ENCODE measurements around the gene AVPR2. TPM values are rescaled to one million over a fixed set of nuclear protein-coding genes. Genes with fewer than 3 reads are reported as not detected.

AVPR2 gene
- total and polyA plus RNA-seq, 10 of the 15 experiments (the other 5 are each of a cell fraction or from before 2014, with no cell fraction given): 0.12 to 0.37 TPM; not detected in 8

GRCh38 chrX:153881281-153881680 lies 23.2 kb upstream of the AVPR2 start (continued):
- TF ChIP-seq ZBTB4 (CRISPR knock-in tag; IDR thresholded peaks at IDR 0.05): no peak

DNA sequence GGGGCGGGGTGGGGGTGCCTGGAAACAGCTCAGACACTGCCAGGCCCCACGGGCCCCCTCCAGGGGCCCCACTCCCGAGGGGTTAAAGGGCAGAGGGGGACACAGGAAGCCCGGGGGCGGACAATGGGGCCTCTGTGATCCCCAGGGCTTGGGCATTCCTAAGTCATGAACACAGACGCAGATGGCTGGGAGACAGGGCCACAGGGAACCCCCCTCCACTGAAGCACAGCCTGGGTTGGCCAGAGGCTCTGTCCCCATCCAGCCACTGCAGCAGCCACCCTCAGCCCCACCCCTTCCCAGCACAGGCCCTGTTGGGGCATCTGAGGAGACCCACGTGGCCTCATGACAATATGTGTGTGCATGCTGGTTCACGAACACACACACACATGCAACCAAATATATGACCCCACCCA lies 22.4 kb upstream of the AVPR2 start:
- Histone ChIP-seq H3K4me3 (no peak overlapping the region), H3K27me3 (replicated peaks in 1 of 2; ENCODE audit: control insufficient read depth in 2 of 2, insufficient read depth in 2 of 2, low read length in 1 of 2) (no peaks in the 10 kb centered on the region; a peak in 3 of 4 replicates), H3K4me1 (ENCODE audit: control insufficient read depth, insufficient read depth, low read length) (no peaks in the 10 kb centered on the region; the same call in 1 of the 2 replicates), H3K9ac (ENCODE audit: control insufficient read depth, insufficient read depth, low read length) (no peak overlapping the region), H4K20me1 (ENCODE audit: control insufficient read depth, insufficient read depth) (no peaks in the 10 kb centered on the region), H3K27ac (ENCODE audit: control insufficient read depth, insufficient read depth) (no peak overlapping the region), H3K4me2 (ENCODE audit: control insufficient read depth, insufficient read depth) (no peak overlapping the region), H3K36me3 (ENCODE audit: control insufficient read depth in 2 of 2, insufficient read depth in 2 of 2, low read length in 1 of 2) (no peaks in the 10 kb centered on the region), H3K9me3 (replicated peaks; ENCODE audit: control insufficient read depth, insufficient read depth, low read length) (no peaks in the 10 kb centered on the region), H2AFZ (ENCODE audit: control insufficient read depth, low read depth, low read length) (no peak overlapping the region), H3K79me2 (ENCODE audit: control insufficient read depth, insufficient read depth, low read length) (no peaks in the 10 kb centered on the region)
- no peak for FAIRE-seq
- ATAC-seq: peak; percentile 33
- 4% methylated on average over 8 of the region's 8 CpGs for WGBS (ENCODE audit: insufficient coverage, insufficient replicate concordance, low lambda C conversion rate, missing lambda C conversion rate)
- BruUV-seq (replicated peaks): no TSS peak
- SMC1A ChIA-PET (ENCODE audit: uncharacterized antibody, unreplicated experiment): no interaction called here
- POLR2A ChIA-PET: no interaction called here
- DNase-seq (ENCODE audit: low read depth, low spot score): no peak
- intact Hi-C loops (cut with micrococcal nuclease; ENCODE audit: unreplicated experiment): no loop called here
- RAD21 ChIA-PET (ENCODE audit: unreplicated experiment): no interaction called here
- peak; percentile 55 for TF ChIP-seq NR2F1 (conservative IDR thresholded peaks at IDR 0.05)
- TF ChIP-seq YY1 (IDR thresholded peaks at IDR 0.05; ENCODE audit: low read depth, low read length): no peak
- no peak for TF ChIP-seq ZNF274 (IDR thresholded peaks at IDR 0.05; ENCODE audit: insufficient read depth, insufficient read length)
- CTCF ChIA-PET: no interaction called here
- in situ Hi-C loops (cut with MboI): no loop called here
